IPS-20b (cell line): ENCODE measurements around the gene OR2W1.

Experiments
- H3K27ac ChIP-seq: one replicate; pipeline ENCODE4 v1.5.1; 2013; ENCODE audit warnings: low read length
- H3K27me3 ChIP-seq: 2 replicates; pipeline ENCODE4 v1.6.1; 2013; ENCODE audit warnings: mild to moderate bottlenecking, low read length, inconsistent platforms; ENCODE audit not compliant: insufficient read depth
- H3K36me3 ChIP-seq: 2 replicates; pipeline ENCODE4 v1.6.1; 2013; ENCODE audit warnings: low read depth, mild to moderate bottlenecking, inconsistent platforms, low read length, moderate library complexity; ENCODE audit not compliant: insufficient read depth
- H3K4me1 ChIP-seq: 2 replicates; pipeline ENCODE4 v1.6.1; 2013; ENCODE audit warnings: mild to moderate bottlenecking, control low read depth, inconsistent platforms, low read length, moderate library complexity; ENCODE audit not compliant: insufficient read depth
- H3K4me3 ChIP-seq: 2 replicates; pipeline ENCODE4 v1.5.1; 2013; ENCODE audit warnings: mild to moderate bottlenecking, low read length, inconsistent platforms
- H3K9ac ChIP-seq: 2 replicates; pipeline ENCODE4 v1.6.1; 2013; ENCODE audit warnings: low read depth, mild to moderate bottlenecking, inconsistent platforms, low read length, moderate library complexity
- H3K9me3 ChIP-seq: 2 replicates; pipeline ENCODE4 v1.6.1; 2013; ENCODE audit warnings: mild to moderate bottlenecking, low read depth, low read length, inconsistent platforms; ENCODE audit not compliant: insufficient read depth

The OR2W1 gene

GRCh38 chr6:29021434-29021833, 23.5 kb downstream of the OR2W1 start:
- Histone ChIP-seq H3K9ac (no peak overlapping the region), H3K4me1 (no peaks in the 10 kb centered on the region), H3K4me3 (no peak overlapping the region), H3K27ac (no peak overlapping the region), H3K27me3 (peaks cover 10% of the 10 kb centered on the region), H3K36me3 (no peaks in the 10 kb centered on the region), H3K9me3 (no peaks in the 10 kb centered on the region)

DNA sequence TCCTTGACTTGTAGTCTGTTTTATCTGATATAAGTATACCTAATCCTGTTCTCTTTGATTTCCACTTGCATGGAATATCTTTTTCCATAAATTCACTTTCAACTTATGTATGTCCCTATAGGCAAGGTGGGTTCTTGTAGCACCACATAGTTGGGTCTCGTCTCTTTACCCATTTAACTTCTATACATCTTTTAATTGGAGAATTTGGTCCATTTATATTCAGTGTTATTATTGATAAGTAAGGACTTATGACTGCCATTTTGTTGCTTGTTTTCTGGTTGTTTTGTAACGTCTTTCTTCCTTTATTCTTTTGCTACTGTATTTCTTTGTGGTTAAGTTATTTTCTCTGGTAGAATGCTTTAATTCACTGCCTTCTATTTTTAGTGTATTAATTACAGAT, 25.3 kb downstream of the OR2W1 start:
- Histone ChIP-seq H3K9me3 (no peaks in the 10 kb centered on the region), H3K9ac (no peak overlapping the region), H3K27me3 (peaks cover 20% of the 10 kb centered on the region), H3K4me3 (no peak overlapping the region), H3K27ac (no peak overlapping the region), H3K4me1 (0 out of 2 replicates have a peak, but pooled peaks cover 2% of the 10 kb centered on the region), H3K36me3 (no peaks in the 10 kb centered on the region)

GRCh38 chr6:29017428-29017802, 27.6 kb downstream of the OR2W1 start:
- H3K9me3 ChIP-seq: no peaks in the 10 kb centered on the region
- H3K4me1 ChIP-seq: 0 out of 2 replicates have a peak, but pooled peaks cover 2% of the 10 kb centered on the region
- no peak overlapping the region for H3K9ac ChIP-seq
- no peaks in the 10 kb centered on the region for H3K36me3 ChIP-seq
- peaks cover 42% of the 10 kb centered on the region for H3K27me3 ChIP-seq
- H3K27ac ChIP-seq: no peak overlapping the region
- peak overlapping the region; percentile 96; the same call in 1 of the 2 replicates for H3K4me3 ChIP-seq

- Histone ChIP-seq H3K36me3 (no peaks in the 10 kb centered on the region), H3K4me3 (peak overlapping the region; percentile 96), H3K27ac (no peak overlapping the region), H3K9me3 (no peaks in the 10 kb centered on the region), H3K27me3 (peaks cover 49% of the 10 kb centered on the region), H3K4me1 (0 out of 2 replicates have a peak, but pooled peaks cover 2% of the 10 kb centered on the region), H3K9ac (peak overlapping the region; percentile 77; the same call in 1 of the 2 replicates)
These were observed 28.2 kb downstream of the OR2W1 start for GRCh38 chr6:29016559-29017427.

DNA sequence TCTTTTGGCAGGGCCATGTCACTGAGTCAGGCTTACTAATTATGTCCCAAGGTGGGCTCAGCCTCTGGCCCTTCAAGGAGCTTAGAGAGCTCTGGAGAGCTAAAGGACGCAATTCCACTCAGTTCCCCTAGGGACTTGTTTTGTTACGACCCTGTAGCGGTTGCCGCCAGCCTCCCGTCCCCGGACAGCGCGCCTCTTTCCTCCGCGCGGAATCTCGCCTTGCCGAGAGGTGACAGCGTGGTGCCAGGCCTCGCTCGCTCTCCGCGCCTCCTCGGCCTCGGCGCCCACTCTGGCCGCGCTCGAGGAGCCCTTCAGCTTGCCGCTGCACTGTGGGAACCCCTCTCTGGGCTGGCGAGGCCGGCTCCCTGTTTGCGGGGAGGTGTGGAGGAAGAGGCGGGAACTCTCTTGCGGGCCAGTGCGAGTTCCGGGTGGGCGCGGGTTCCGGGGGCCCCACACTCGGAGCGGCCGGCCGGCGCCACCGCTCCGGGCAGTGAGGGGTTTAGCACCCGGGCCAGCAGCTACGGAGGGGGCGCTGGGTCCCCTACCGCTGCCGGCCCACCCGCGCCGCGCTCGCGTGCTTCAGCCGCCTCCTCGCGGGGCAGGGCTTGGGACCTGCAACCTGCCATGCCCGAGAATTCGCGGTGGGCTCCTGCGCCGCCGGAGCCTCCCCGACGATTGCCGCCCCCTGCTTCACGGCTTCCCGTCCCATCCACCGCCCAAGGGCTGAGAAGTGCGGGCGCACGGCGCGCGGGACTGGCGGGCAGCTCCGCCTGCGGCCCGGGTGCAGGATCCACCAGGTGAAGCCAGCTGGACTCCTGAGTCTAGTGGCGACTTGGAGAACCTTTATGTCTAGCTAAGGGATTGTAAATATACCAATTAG, 30.0 kb downstream of the OR2W1 start:
- peak overlapping the region; percentile 70 for H3K4me3 ChIP-seq
- 0 out of 2 replicates have a peak, but pooled peaks cover 2% of the 10 kb centered on the region for H3K4me1 ChIP-seq
- peak overlapping the region; percentile 34; the same call in 1 of the 2 replicates for H3K9ac ChIP-seq
- H3K9me3 ChIP-seq: no peaks in the 10 kb centered on the region
- no peak overlapping the region for H3K27ac ChIP-seq
- peaks cover 67% of the 10 kb centered on the region for H3K27me3 ChIP-seq
- H3K36me3 ChIP-seq: no peaks in the 10 kb centered on the region

- no peak overlapping the region for H3K9ac ChIP-seq
- H3K4me3 ChIP-seq: peak overlapping the region; percentile 63
- H3K9me3 ChIP-seq: no peaks in the 10 kb centered on the region
- no peaks in the 10 kb centered on the region for H3K36me3 ChIP-seq
- H3K4me1 ChIP-seq: 0 out of 2 replicates have a peak, but pooled peaks cover 1% of the 10 kb centered on the region
- H3K27me3 ChIP-seq: peaks cover 92% of the 10 kb centered on the region
- no peak overlapping the region for H3K27ac ChIP-seq
These were observed 33.7 kb downstream of the OR2W1 start for GRCh38 chr6:29011276-29011734.

DNA sequence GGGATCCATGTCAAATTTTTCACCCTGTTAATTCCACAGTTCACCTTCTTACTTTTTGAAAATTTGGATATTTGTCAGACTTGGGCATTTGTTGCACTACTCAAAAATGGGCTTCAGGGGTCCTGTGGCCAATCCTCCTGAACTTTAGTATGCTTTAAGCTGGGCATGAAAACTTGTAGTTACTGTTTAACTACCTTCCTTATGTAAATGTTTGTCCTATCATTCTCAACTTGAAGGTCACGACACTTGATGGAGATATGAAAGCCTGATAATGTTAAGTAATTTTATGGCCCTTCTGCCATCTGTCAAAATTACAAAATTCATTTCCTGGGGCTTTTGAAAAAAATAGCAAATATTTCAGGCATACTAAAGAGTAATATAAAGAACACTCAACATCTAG, 35.6 kb downstream of the OR2W1 start:
- H3K27ac ChIP-seq: no peak overlapping the region
- H3K27me3 ChIP-seq: peaks cover 91% of the 10 kb centered on the region
- no peaks in the 10 kb centered on the region for H3K9me3 ChIP-seq
- H3K36me3 ChIP-seq: no peaks in the 10 kb centered on the region
- H3K4me1 ChIP-seq: no peaks in the 10 kb centered on the region
- no peak overlapping the region for H3K4me3 ChIP-seq
- no peak overlapping the region for H3K9ac ChIP-seq

DNA sequence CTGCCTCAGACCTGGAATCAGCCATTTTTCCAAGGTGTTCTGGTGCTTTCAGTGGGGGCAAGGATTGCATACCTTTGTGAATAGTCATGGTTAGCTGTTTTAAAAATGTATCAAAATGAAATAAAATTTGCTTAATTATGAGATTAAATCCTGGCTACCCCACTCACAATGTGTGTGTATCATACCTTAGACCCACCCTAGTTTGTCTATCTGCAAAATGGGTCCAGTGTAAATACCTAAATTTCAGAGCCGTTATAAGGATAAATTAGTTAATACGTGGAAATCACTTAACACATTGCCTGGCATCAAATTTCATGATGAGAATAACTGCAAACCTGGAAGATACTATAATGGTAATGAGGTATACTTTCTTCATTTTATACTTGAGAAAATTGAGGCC, 36.9 kb downstream of the OR2W1 start:
- Histone ChIP-seq H3K27ac (no peak overlapping the region), H3K4me3 (no peak overlapping the region), H3K9me3 (no peaks in the 10 kb centered on the region), H3K9ac (no peak overlapping the region), H3K27me3 (peaks cover 88% of the 10 kb centered on the region), H3K36me3 (no peaks in the 10 kb centered on the region), H3K4me1 (no peaks in the 10 kb centered on the region)

GRCh38 chr6:29005183-29005885, 39.6 kb downstream of the OR2W1 start, which contains the start of gene ZNF311:
Gene ZNF311 (minus strand): TSS chr6:29005315. CDS start chr6:29003954, 1,361 bp downstream.
- Histone ChIP-seq H3K4me3 (peak within 1 kb of the TSS; percentile 64; the same call in 1 of the 2 replicates), H3K4me1 (no peaks in the 10 kb centered on the region), H3K9me3 (no peaks in the 10 kb centered on the region), H3K36me3 (no peaks in the 10 kb centered on the region), H3K9ac (no peak within 1 kb of the TSS; the same call in 1 of the 2 replicates), H3K27ac (no peak within 1 kb of the TSS), H3K27me3 (peaks cover 61% of the 10 kb centered on the region)

- Histone ChIP-seq H3K27me3 (no peaks in the 10 kb centered on the region), H3K9me3 (no peaks in the 10 kb centered on the region), H3K27ac (no peak overlapping the region), H3K36me3 (no peaks in the 10 kb centered on the region), H3K4me3 (no peak overlapping the region), H3K9ac (no peak overlapping the region), H3K4me1 (no peaks in the 10 kb centered on the region)
These were observed 48.0 kb downstream of the OR2W1 start for GRCh38 chr6:28996844-28997510.
